NB4 (cell line): Measurements from ENCODE around the gene CNBD2.
"Not testable (repeated sequence)": the region's sequence is repeated elsewhere in the genome, so short reads cannot be mapped to it uniquely, and the experiment has no call there.

Experiments
- DNase-seq: peaks from one replicate; pipeline ENCODE4 v3.0.0; 2010; ENCODE audit warnings: low read depth
- H3K4me3 ChIP-seq: one replicate; pipeline ENCODE4 v1.5.1; 2011; ENCODE audit warnings: mild to moderate bottlenecking, low read depth, low read length, moderate library complexity
- CTCF ChIP-seq: IDR thresholded peaks from one replicate; pipeline ENCODE4 v1.5.1; 2012; ENCODE audit warnings: low read depth, low read length
- MYC ChIP-seq: IDR thresholded peaks from 2 replicates; pipeline ENCODE4 v1.6.1; 2011; ENCODE audit warnings: low read depth, low read length
- POLR2A ChIP-seq: IDR thresholded peaks from 2 replicates; pipeline ENCODE4 v1.6.1; 2011; ENCODE audit warnings: mild to moderate bottlenecking; ENCODE audit not compliant: insufficient read length; ENCODE audit errors: extremely low read depth
- TF ChIP-seq, protein P1 (sequence below): IDR thresholded peaks from 2 replicates; pipeline ENCODE4 v1.6.1; 2011; ENCODE audit warnings: low read depth, low read length

Gene CNBD2

DNA sequence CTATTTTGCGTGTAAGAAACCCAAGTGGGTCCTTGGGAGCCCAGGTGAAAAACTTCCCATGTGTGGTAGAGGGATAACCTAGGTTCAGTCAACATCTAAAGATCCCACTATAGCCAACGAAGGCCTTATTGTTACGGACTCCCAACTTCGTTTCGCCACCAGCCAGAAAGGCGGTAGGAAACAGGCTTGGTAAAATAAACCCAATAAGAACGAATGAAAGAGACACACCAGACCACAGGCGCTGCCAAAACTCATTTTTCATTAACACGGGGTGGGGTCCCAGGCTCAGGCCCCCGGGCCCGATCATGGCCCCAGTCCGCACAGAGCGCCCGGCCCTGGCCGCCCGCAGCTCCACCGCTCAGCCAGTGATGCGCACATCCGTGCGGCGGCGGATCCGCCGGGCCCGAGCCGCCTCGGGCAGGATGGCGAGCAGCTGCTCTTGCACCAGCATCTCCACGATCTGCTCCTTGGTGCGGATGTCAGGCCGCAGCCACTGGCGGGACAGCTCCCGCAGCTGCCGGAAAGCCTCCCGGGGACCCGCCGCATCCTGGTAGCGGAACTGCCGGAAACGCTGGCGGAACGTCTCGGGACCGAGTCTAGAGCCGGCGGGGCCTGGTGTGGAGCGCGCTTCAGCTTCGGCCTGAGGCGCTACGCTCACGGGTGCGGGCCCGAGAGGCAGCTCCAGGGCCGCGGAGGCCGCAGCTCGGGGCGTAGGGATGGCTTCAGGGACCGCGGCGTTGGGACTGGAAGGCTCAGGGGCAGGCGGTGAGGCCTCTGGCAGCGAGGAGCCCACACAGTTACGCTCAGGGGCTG lies 14.8 kb upstream of the CNBD2 start:
- no peak for TF ChIP-seq POLR2A
- peak; percentile 71 for TF ChIP-seq MYC
- TF ChIP-seq, protein P1, sequence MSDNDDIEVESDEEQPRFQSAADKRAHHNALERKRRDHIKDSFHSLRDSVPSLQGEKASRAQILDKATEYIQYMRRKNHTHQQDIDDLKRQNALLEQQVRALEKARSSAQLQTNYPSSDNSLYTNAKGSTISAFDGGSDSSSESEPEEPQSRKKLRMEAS, result peak; percentile 45
- peak overlapping the region; percentile 99 for H3K4me3 ChIP-seq
- DNase-seq, result peak; percentile 70

DNA sequence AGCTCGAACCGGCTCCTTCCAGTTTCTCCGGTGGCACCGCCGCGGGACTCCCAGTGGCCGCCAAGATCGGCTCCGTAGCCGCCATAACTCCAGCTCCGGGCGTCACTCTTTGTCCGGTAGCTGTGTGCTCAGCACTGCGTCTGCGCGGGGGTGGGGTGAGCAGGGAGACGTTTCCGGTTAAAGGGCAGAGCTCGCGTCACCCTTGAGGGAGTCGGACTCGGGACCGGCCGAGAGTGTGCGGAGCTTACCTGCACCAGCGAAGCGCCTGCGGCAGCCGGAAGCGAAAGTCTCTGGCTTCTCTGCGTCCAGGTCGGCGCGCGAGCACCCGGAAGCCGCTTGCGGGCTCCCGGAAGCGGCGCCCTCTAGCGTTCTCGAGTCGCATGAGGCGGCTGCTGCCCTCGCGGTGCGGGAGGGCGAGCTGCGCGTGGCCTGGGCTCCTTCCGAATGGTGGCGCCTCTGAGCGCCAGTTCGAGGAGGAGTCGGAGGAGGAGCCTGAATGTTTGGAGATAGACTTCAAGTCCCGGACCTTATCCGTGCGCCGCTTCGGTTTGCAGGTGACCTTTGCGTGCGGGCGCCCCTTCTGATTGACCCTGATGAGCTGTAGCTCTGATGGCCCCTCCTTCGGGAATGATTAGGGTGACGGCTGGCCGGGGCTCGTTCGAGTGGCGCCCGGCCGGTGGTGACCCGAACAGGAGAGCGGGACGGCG lies 14.0 kb upstream of the CNBD2 start, which contains the start of gene SCAND1:
Gene SCAND1, minus strand, starts transcription at position 303 of the 707 bp plus-strand sequence. Its CDS starts 218 bp downstream, at position 85.
- peak within 1 kb of the TSS; percentile 99 for H3K4me3 ChIP-seq
- peak; percentile 99 for DNase-seq
- TF ChIP-seq CTCF (peak; percentile 97), POLR2A (peak; percentile 90), MYC (peak; percentile 99)
- TF ChIP-seq, protein P1, result peak; percentile 96

DNA sequence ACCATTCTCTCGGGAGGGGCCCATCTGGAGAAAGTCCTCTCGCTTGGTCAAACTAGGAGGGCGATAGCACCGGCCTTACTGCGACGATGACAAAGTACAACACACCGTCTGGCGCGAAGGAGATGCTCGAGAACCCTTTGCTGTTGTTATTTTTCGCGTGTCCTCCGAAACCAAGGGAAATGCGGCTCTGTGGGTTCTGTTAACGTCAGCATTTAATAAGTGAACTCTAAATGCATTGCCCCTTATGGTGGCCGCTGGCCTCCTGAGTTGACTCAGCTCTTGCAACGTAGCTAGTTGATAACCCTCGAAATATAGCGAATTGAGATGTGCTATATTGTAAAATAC lies 13.5 kb upstream of the CNBD2 start:
- TF ChIP-seq POLR2A (no peak), MYC (no peak)
- DNase-seq, result peak; percentile 70
- H3K4me3 ChIP-seq, result peak overlapping the region; percentile 99

DNA sequence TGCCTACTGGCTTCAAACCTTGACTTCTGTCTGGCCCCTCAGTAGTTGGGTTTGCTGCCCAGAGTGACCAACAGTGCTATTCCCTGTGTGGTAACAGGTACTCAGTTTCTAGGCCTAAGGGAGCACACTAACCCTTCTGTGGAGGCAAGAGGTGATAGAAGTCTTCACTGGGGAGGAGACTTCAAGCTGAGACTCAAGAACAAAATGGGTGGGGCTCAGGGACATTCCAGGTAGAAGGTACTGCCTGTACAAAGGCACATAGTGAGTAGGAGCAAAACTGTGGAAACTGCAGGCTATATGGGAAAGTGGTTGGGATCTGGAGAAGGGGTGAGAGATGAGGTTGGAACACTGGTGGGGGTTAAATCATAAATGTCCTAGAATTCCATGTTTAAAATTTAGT lies 11.8 kb upstream of the CNBD2 start:
- TF ChIP-seq, protein P1, result no peak
- no peak for DNase-seq
- H3K4me3 ChIP-seq, result no peak overlapping the region

- DNase-seq, result not testable (repeated sequence)
Observed at GRCh38 chr20:35959291-35959690, 9.1 kb upstream of the CNBD2 start.

DNA sequence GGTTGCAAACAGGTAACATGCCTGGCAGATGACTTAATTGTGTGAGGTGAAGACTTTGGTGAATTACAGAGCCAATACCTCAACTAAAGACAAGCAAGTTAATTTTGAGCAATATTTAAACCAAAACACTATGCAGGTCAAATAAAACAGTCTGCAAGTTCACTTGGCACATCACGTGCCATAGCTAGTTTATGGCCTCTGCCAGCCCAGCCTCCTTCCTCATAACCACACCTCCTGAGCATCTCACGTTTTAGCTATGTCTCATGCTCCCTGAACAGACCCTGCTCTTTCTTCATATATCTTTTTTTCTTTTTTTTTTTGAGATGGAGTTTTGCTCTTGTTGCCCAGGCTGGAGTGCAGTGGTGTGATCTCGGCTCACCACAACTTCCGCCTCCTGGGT lies 4.5 kb upstream of the CNBD2 start:
- no peak for TF ChIP-seq POLR2A
- no peak for TF ChIP-seq MYC
- TF ChIP-seq, protein P1, result no peak
- no peak for TF ChIP-seq CTCF

More at GRCh38 chr20:35959291-35959690, 9.1 kb upstream of the CNBD2 start:
- H3K4me3 ChIP-seq, result not testable (repeated sequence)

DNA sequence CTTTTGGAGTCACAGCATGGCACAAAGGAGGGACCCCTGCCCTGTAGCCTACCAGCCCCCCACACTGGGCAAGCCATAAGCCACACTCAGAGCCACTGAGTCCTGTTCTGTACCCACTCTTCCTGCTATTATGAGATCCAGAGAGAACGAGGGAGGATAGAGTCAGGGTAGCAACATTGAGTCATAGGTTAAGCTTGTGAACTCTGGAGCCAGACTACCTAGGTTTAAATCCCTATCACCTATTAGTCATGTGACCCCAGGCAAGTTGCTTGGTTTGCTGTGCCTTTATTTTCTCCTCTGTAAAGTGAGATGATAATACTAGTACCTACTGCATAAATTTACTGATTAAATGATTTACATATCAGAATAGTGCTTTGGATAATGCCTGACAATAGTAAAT lies 540 bp downstream of the CNBD2 start:
- no peak for DNase-seq
- H3K4me3 ChIP-seq, result no peak overlapping the region
- no peak for TF ChIP-seq MYC
- TF ChIP-seq CTCF, result no peak
- TF ChIP-seq POLR2A, result no peak
- TF ChIP-seq, protein P1, result no peak

More for the DNA sequence above, 4.5 kb upstream of the CNBD2 start:
- H3K4me3 ChIP-seq, result no peak overlapping the region
- DNase-seq, result no peak
